ENCODE results near the gene ENDOV.
A peak's percentile ranks its signal among the peaks of the same experiment; 100 is the strongest.

The ENDOV gene

DNA sequence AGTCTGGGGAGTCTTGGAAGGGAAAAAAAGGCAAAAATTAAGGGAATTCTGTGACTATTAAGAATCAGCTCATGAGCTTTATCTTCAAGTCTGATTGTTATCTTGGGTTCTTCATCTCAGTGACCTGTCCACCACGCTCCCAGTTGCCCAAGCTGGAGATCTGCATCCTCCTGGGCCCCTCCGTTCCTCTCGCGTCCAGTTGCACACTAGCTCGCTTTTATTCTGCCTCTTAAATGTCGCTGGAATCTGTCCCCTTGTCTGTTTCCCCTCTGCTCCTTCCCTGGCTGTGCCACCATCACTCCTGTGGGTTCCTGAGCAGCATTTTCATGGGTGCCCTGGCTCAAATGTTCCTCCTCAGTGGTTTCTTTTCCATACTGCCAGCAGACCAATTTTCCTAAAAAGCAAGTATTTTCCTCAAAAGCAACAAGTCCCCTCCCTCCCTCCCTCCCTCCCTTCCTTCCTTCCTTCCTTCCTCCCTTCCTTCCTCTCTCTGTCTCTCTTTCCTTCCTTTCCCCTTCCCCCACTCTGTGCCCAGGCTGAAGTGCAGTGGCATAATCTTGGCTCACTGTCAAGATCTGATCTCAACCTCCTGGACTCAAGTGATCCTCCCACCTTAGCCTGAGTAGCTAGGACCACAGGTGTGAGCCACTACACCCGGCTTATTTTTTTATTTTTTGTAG is 1.4 kb downstream of the ENDOV start:
- DNase-seq (ENCODE audit: low read depth), result no peak

DNA sequence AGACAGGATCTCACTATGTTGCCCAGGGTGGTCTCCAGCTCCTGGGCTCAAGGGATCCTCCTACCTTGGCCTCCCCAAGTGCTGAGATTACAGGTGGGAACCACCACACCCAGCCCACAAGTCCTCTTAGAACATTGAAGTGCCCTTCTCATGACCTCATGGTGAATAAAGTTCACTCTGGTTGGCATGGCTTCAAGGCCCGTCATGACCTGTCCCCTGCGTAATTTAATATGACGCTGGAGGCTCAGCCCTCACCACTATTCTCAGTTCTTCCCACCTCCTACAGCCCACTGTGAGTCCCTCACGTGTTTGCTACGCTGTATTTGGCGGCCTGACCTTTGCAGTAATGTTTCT is 1.9 kb downstream of the ENDOV start:
- DNase-seq (ENCODE audit: low read depth), result no peak

GRCh38 chr17:80418589-80418988 is 3.6 kb downstream of the ENDOV start:
- no peak for DNase-seq (ENCODE audit: low read depth)

- DNase-seq (ENCODE audit: low read depth), result no peak
Observed at GRCh38 chr17:80419255-80419654, 4.3 kb downstream of the ENDOV start.

DNA sequence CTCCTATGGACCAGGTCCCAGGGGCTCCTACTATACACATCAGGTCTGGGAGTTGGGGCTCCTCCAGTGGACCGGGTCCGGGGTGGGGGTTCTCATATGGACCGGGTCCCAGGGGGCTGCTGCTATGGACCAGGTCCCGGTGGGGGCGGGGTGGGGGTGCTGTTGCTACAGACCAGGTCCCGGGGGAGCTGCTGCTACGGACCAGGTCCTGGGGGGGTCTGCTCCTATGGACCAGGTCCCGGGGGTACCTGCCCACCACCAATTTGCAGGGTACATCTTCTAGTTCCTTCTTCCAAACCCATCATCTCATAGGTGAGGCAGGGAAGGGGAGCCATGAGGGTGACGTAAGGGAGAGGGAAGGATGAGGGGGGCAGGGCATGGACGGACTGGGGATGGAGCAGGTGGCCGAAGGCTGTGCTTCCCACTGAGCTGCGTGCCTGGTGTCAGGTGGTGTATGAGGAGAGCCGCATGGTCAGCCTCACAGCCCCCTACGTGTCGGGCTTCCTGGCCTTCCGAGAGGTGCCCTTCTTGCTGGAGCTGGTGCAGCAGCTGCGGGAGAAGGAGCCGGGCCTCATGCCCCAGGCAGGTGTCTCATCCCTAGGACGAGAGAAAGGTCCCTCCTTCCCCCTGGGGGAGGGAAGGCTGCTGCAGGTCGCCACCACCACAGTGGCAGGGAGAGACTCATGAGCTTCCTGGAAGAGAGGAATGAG is 6.6 kb downstream of the ENDOV start:
- no peak for DNase-seq (ENCODE audit: low read depth)

GRCh38 chr17:80422276-80422675 is 7.3 kb downstream of the ENDOV start:
- DNase-seq (ENCODE audit: low read depth), result no peak

- DNase-seq (ENCODE audit: low read depth), result no peak
Observed at GRCh38 chr17:80422981-80423380, 8.0 kb downstream of the ENDOV start.

DNA sequence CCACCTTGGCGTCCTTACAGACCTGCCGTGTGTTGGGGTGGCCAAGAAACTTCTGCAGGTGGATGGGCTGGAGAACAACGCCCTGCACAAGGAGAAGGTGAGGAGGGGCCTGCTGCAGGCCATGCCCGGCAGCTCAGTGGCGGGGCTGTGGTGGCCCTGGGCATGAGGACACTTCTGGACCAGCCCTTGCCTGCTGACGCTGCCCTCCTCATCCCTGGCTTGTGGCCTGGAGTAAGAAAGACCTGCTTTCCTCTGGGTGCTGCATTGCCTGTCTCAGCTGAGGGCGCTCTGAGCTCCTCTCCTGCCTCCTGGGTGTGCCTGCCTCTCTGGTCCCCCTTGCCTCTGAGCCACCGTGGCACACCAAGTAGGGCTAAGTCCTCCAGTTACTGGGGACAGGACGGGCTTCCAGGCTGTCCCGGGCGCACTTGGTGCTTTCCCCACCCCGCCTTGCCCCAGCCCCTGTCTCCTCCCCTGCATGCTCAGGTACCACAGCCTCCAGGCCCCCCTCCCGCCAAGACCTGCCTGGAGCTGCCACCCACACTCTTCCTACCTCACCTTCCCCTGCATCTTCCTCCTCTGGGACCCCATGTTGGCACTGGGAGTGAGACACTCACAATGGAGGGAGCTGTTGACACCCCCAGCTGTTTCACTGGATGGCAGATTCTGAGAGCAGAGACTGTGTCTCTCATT is 8.7 kb downstream of the ENDOV start:
- no peak for DNase-seq (ENCODE audit: low read depth)

- no peak for DNase-seq (ENCODE audit: low read depth)
Observed at GRCh38 chr17:80424261-80424660, 9.3 kb downstream of the ENDOV start.

- DNase-seq (ENCODE audit: low read depth), result no peak
Observed at GRCh38 chr17:80424878-80425765, 10.2 kb downstream of the ENDOV start.

DNA sequence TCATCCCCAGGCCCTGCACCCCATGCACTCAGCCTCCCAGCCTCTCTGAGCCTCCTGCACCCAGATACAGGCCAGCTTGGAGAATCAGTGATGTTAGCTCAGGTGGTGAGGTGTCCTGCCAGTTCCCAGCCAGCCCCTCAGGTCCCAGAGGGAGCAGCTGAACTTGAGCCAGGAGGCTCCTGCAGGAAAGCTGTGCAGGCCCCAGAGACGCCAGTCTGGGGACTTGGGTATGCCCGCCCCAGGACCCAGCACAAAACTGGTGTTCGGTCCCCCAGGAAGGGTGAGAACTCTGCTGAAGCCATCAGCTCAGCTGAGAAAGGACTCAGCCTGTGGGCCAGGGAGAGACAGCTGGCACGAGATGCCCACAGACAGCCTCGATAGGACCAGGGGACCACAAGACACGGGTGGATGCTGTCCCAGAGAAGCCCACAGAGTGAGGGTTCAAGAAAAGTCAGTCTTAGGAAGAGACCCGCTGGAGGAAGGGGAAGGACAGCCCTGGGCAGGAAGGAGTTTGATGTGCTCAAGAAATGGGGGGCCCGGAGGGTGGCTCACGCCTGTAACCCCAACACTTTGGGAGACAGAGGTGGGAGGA is 11.0 kb downstream of the ENDOV start:
- no peak for DNase-seq (ENCODE audit: low read depth)

GRCh38 chr17:80426671-80427326 is 11.8 kb downstream of the ENDOV start:
- peak; percentile 74 for DNase-seq (ENCODE audit: low read depth)

- no peak for DNase-seq (ENCODE audit: low read depth)
Observed at GRCh38 chr17:80427366-80428282, 12.7 kb downstream of the ENDOV start.

- DNase-seq (ENCODE audit: low read depth), result no peak
Observed at GRCh38 chr17:80428363-80428762, 13.4 kb downstream of the ENDOV start.

DNA sequence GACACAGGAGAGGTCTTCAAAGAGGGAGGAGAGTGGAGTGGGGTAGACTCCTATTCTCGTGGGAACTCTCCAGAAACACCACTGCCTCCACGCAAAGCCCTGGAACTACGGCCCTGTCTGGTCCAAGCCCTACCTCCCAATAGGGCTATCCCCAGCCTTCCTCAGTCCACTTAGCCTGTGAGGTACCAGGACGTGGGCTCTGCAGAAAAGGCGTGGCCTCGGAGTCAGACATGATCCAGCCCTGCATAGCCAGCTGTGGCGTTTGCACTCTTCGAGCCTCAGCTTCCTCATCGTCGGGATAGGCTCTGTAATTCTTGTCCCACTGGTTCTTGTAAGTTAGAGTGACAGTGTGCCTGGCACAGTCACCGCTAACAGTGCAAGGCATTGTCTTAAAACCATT is 13.8 kb downstream of the ENDOV start:
- DNase-seq (ENCODE audit: low read depth), result no peak

DNA sequence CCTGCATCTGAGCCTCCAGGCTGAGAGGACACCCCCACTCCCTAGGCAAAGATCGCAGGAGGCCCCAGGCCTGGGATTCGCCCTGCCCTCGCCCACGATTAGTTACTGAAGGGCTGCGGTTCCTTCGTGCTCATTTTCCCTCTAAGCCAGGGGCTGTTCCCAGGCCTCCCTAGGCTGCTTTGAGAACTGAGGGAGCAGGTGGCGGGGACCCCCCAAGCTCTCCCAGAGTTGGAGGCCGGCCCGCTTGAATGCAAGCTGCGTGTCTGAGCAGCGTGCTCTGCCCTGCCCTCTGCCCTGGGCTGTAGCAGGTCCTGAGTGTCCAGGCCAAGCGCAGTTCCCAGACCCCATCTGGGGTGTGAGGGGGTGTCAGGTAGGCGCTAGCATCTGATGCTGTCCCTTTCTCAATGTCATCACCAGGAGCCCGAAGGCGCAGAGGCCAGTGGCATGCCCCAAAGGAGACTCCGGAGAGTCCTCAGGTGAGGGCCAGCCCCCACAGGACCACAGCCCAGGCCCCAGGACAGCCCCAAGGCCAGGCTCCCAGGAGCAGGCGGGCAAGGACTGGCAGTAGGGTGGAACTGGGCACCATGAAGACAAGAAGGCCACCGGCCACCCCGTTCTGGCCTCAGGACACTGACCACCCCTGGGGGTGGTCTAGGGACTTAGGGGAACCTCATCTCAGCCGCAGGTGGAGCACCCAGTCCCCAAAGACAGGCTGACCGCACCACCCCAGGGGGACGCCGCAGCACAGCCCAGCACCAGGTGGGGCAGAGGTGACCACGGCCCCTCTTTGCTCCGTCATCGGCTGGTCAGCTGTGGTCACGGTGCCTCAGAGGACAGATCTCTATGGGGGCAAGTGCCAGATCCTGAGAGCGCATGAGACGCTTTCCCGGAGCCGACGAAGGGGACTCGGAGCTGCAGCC is 14.6 kb downstream of the ENDOV start:
- DNase-seq (ENCODE audit: low read depth), result no peak

GRCh38 chr17:80430446-80431245 is 15.7 kb downstream of the ENDOV start:
- DNase-seq (ENCODE audit: low read depth), result no peak

Data from stimulated activated CD4-positive, alpha-beta T cell treated with anti-CD3 and anti-CD28 coated beads, Interleukin-2, amount 100 ng/mL, for 4 hours (primary cell).